GM12878 (cell line): Measurements from ENCODE around the gene NOX1. TPM values are rescaled to one million over a fixed set of nuclear protein-coding genes. Genes with fewer than 3 reads are reported as not detected.
A peak's percentile ranks its signal among the peaks of the same experiment; 100 is the strongest.

Experiments
- ATAC-seq: fragments of 200-7000 bp; cut with Tn5 transposase; 3 replicates; pipeline ENCODE4 v1.9.1; 2020; ENCODE audit warnings: mild to moderate bottlenecking, moderate library complexity
- BruUV-seq: library from RNA; stranded (reverse); fragments of 400-500 nt; replicated peaks from 2 replicates; lab custom pipeline; 2021; lab: Mats Ljungman, UMichigan
- CTCF ChIA-PET: fragments of 300-600 bp; sonication (Branson Sonifier 250); formaldehyde crosslinking; extraction: SDS; loops from one replicate; lab custom pipeline; 2021; ENCODE audit warnings: inconsistent platforms; lab: Yijun Ruan, JAX
- POLR2A ChIA-PET: fragments of 350-600 bp; formaldehyde crosslinking; extraction: SDS; loops from one replicate; lab custom pipeline; 2021; ENCODE audit warnings: inconsistent platforms; lab: Charles Lee
- RAD21 ChIA-PET: fragments of 300-600 bp; sonication (Branson Sonifier 250); formaldehyde crosslinking; loops from one replicate; lab custom pipeline; 2023; ENCODE audit warnings: antibody characterized with exemption; ENCODE audit not compliant: unreplicated experiment; lab: Charles Lee
- SMC1A ChIA-PET: fragments of 300-600 bp; sonication (Branson Sonifier 250); formaldehyde crosslinking; loops from one replicate; lab custom pipeline; 2023; ENCODE audit not compliant: unreplicated experiment, uncharacterized antibody; lab: Charles Lee
- DNase-seq: peaks from one replicate; pipeline ENCODE4 v3.0.0-alpha.2; 2011; ENCODE audit warnings: low read depth, low spot score
- FAIRE-seq: peaks from 3 replicates; lab custom pipeline; 2011; peaks lifted over from hg19 to GRCh38; lab: Jason Lieb, UNC
- H2AFZ ChIP-seq: 2 replicates; pipeline ENCODE4 v1.6.0; 2011; ENCODE audit warnings: low read depth, low read length, control low read depth; ENCODE audit not compliant: control insufficient read depth
- H3K27ac ChIP-seq: 2 replicates; pipeline ENCODE4 v1.5.1; 2011; ENCODE audit warnings: control low read depth; ENCODE audit not compliant: control insufficient read depth, insufficient read depth
- H3K27me3 ChIP-seq, 2 experiments: replicated peaks in 1 of 2; 2 replicates each; pipeline versions ENCODE4 v1.6.0 to v1.6.1; 2011; ENCODE audit warnings: low read length in 1 of 2; ENCODE audit not compliant: control insufficient read depth in 2 of 2, insufficient read depth in 2 of 2
- H3K36me3 ChIP-seq, 2 experiments: 2 replicates each; pipeline ENCODE4 v1.5.1; 2011; ENCODE audit warnings: low read length in 1 of 2; ENCODE audit not compliant: control insufficient read depth in 2 of 2, insufficient read depth in 2 of 2
- H3K4me1 ChIP-seq: 2 replicates; pipeline ENCODE4 v1.6.1; 2011; ENCODE audit warnings: mild to moderate bottlenecking, low read length, moderate library complexity, mixed read lengths; ENCODE audit not compliant: control insufficient read depth, insufficient read depth
- H3K4me2 ChIP-seq: 2 replicates; pipeline ENCODE4 v1.6.0; 2011; ENCODE audit warnings: control low read depth; ENCODE audit not compliant: control insufficient read depth, insufficient read depth
- H3K4me3 ChIP-seq: fragments of 200-600 bp; sonication (generic); 2 replicates; pipeline ENCODE4 v1.5.1; 2016
- H3K79me2 ChIP-seq: 2 replicates; pipeline ENCODE4 v1.6.0; 2011; ENCODE audit warnings: low read length; ENCODE audit not compliant: control insufficient read depth, insufficient read depth
- H3K9ac ChIP-seq: 2 replicates; pipeline ENCODE4 v1.8.0; 2011; ENCODE audit warnings: low read length, control low read depth, mixed read lengths; ENCODE audit not compliant: control insufficient read depth, insufficient read depth
- H3K9me3 ChIP-seq: replicated peaks from 3 replicates; pipeline ENCODE4 v1.5.1; 2011; ENCODE audit warnings: mild to moderate bottlenecking, low read length; ENCODE audit not compliant: control insufficient read depth, insufficient read depth
- H4K20me1 ChIP-seq: 2 replicates; pipeline ENCODE4 v1.6.0; 2011; ENCODE audit not compliant: control insufficient read depth, insufficient read depth
- CREM ChIP-seq: IDR thresholded peaks from 2 replicates; pipeline ENCODE4 v1.6.1; 2014; ENCODE audit warnings: antibody characterized with exemption, low read depth
- EP300 ChIP-seq, 2 experiments: fragments of 150-350 bp in 1 of 2; IDR thresholded peaks; 2 replicates each; pipeline ENCODE4 v1.6.1; 2011 to 2012; ENCODE audit warnings: low read depth in 2 of 2, low read length in 2 of 2, borderline replicate concordance in 1 of 2, improper control_type of control experiment in 1 of 2, inconsistent platforms in 1 of 2; ENCODE audit not compliant: control insufficient read depth in 1 of 2
- ETV6 ChIP-seq, 2 experiments: fragments of 450-650 bp in 1 of 2; IDR thresholded peaks in 1 of 2; conservative IDR thresholded peaks in 1 of 2; 2 replicates each; pipeline ENCODE4 v1.6.1; 2014; ENCODE audit warnings: antibody characterized with exemption in 1 of 2, borderline replicate concordance in 1 of 2, low read depth in 1 of 2, mild to moderate bottlenecking in 1 of 2, moderate library complexity in 1 of 2
- RELA ChIP-seq: fragments of 450-650 bp; IDR thresholded peaks from 2 replicates; pipeline ENCODE4 v1.8.0; 2014; ENCODE audit warnings: borderline replicate concordance; ENCODE audit not compliant: partially characterized antibody
- WGBS: methylation state at CpG from one replicate; pipeline ENCODE4 v1.1.6; 2016; ENCODE audit warnings: low lambda C conversion rate; ENCODE audit not compliant: insufficient replicate concordance, insufficient coverage; ENCODE audit errors: missing lambda C conversion rate; 5-methylcytosine and 5-hydroxymethylcytosine counted together
- in situ Hi-C: fragments of 300-500 bp; cut with MboI; formaldehyde crosslinking; loops from 9 replicates; pipeline ENCODE4 v1.14.3; 2018; ENCODE audit warnings: mixed read lengths
- intact Hi-C: fragments of 100-400 bp; cut with micrococcal nuclease; formaldehyde crosslinking; loops from one replicate; pipeline ENCODE4 v1.14.2; 2022; ENCODE audit not compliant: unreplicated experiment
- polyA plus RNA-seq, 11 experiments: library from polyadenylated mRNA; depleted of rRNA in 4 of 11; unstranded in 6 of 11; stranded (reverse) in 5 of 11; fragments of >200 nt; fragmentation: Nextera tagmentation in 4 of 11; fragmentation: Illumina TruSeq in 1 of 11; extraction: Ambion mirVana in 4 of 11; extraction: Trizol in 1 of 11; gene quantifications; 1 replicate in 1 of 11; 2 replicates in 10 of 11; pipeline versions ENCODE4 v1.2.1 to v1.2.3, GENCODE V29; 2011 to 2016; ENCODE audit warnings: inconsistent platforms in 2 of 11, missing spikeins in 2 of 11, low read depth in 1 of 11
- total RNA-seq, 4 experiments: library from RNA; depleted of rRNA in 3 of 4; stranded (reverse); fragments of >200 nt in 3 of 4; fragmentation: Illumina TruSeq in 1 of 4; extraction: Trizol in 1 of 4; gene quantifications; 2 replicates each; pipeline versions ENCODE4 v1.2.1 to v1.2.3, GENCODE V29; 2013 to 2021
- TF ChIP-seq, protein P1 (sequence below): IDR thresholded peaks from 2 replicates; pipeline ENCODE4 v1.6.1; 2011; ENCODE audit warnings: mild to moderate bottlenecking, low read depth, low read length, moderate library complexity; ENCODE audit not compliant: insufficient replicate concordance
- TF ChIP-seq, protein P2 (sequence below): fragments of 450-650 bp; IDR thresholded peaks from 2 replicates; pipeline ENCODE4 v1.6.1; 2017; ENCODE audit warnings: mild to moderate bottlenecking, moderate library complexity
- TF ChIP-seq, protein P3 (sequence below): IDR thresholded peaks from 2 replicates; pipeline ENCODE4 v1.6.1; 2012; ENCODE audit warnings: improper control_type of control experiment, low read depth, low read length; ENCODE audit not compliant: insufficient replicate concordance

NOX1 gene
- total and polyA plus RNA-seq, 10 of the 15 experiments (the other 5 are each of a cell fraction or from before 2014, with no cell fraction given) = 0.03 to 0.09 (median 0.08) TPM; not detected in 6

DNA sequence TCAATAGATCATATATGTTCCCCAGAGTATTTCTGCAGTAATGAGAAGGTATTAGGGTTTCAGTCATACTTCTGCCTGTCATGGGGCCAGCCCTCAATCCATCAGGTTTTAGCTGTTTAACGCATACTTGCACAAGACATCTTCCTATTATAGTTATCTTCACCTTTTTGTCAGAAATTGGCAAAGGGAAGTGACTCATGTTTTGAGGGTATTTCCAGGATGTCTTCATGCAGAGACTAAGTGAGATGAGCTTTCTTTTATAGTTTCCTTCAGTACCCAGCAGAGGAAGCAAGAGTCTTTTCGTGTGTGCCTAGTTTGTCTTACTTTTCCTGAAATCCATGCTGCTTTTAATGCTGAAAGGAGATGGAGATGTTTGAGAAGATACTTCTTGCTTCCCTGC lies 44.4 kb downstream of the NOX1 start (continued):
- peak in 1 of 2 experiments; percentile 11; a peak in 1 of 4 replicates for TF ChIP-seq EP300 (IDR thresholded peaks at IDR 0.05; ENCODE audit: borderline replicate concordance in 1 of 2, control insufficient read depth in 1 of 2, low read depth in 2 of 2, low read length in 2 of 2)
- peak in 1 of 2 experiments; percentile 75; a peak in 2 of 4 replicates for TF ChIP-seq ETV6 (conservative IDR thresholded peaks at IDR 0.05 in 1 of 2, IDR thresholded peaks at IDR 0.05 in 1 of 2; ENCODE audit: borderline replicate concordance in 1 of 2, low read depth in 1 of 2)
- TF ChIP-seq, protein P1, sequence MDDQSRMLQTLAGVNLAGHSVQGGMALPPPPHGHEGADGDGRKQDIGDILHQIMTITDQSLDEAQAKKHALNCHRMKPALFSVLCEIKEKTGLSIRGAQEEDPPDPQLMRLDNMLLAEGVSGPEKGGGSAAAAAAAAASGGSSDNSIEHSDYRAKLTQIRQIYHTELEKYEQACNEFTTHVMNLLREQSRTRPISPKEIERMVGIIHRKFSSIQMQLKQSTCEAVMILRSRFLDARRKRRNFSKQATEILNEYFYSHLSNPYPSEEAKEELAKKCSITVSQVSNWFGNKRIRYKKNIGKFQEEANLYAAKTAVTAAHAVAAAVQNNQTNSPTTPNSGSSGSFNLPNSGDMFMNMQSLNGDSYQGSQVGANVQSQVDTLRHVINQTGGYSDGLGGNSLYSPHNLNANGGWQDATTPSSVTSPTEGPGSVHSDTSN = peak; percentile 20
- TF ChIP-seq CREM = peak; percentile 23; the same call in 1 of the 2 replicates

GRCh38 chrX:100819837-100820666 lies 54.1 kb downstream of the NOX1 start, which contains the start of gene CSTF2:
CSTF2 (plus strand) TSS chrX:100820391; CDS start chrX:100820417, 26 bp downstream.
- peak within 1 kb of the TSS; percentile 93 for H2AFZ ChIP-seq
- FAIRE-seq (no peak), ATAC-seq (peak; percentile 100), DNase-seq (peak; percentile 50)
- H3K9ac ChIP-seq = peak within 1 kb of the TSS; percentile 70
- 33% methylated on average over 49 of the region's 49 CpGs for WGBS
- peak within 1 kb of the TSS; percentile 80 for H3K4me2 ChIP-seq
- H3K79me2 ChIP-seq = peaks cover 10% of the 10 kb centered on the region
- ChIA-PET RAD21 (no interaction called here), SMC1A (interaction anchor here (1.3 to 2.3 kb wide), 2 partner anchors 10 to 108 kb away, joined by 4 to 20 read pairs; partner anchors contain the start of gene XKRX), CTCF (interaction anchor here (0.6 kb wide), 1 partner anchor 9 kb away, joined by 3 read pairs; no protein-coding TSS in a partner anchor), POLR2A (interaction anchor here (0.9 kb wide), 1 partner anchor 17 kb away, joined by 3 read pairs; no protein-coding TSS in a partner anchor)
- H3K4me3 ChIP-seq = peak within 1 kb of the TSS; percentile 76
- BruUV-seq = no TSS peak
- peak within 1 kb of the TSS; percentile 39 for H3K27ac ChIP-seq
- intact Hi-C loops = loop anchor here (5.0 kb wide), 1 partner anchor 572 kb away; the partner anchor contains the start of gene RPL36A
- no peaks in the 10 kb centered on the region; a peak in 3 of 4 replicates for H3K36me3 ChIP-seq
- no peaks in the 10 kb centered on the region; the same call in 2 of the 3 replicates for H3K9me3 ChIP-seq
- in situ Hi-C loops = no loop called here
- H3K27me3 ChIP-seq = no peaks in the 10 kb centered on the region; a peak in 2 of 4 replicates
- no peaks in the 10 kb centered on the region for H4K20me1 ChIP-seq
- H3K4me1 ChIP-seq = no peaks in the 10 kb centered on the region
- TF ChIP-seq, protein P2, sequence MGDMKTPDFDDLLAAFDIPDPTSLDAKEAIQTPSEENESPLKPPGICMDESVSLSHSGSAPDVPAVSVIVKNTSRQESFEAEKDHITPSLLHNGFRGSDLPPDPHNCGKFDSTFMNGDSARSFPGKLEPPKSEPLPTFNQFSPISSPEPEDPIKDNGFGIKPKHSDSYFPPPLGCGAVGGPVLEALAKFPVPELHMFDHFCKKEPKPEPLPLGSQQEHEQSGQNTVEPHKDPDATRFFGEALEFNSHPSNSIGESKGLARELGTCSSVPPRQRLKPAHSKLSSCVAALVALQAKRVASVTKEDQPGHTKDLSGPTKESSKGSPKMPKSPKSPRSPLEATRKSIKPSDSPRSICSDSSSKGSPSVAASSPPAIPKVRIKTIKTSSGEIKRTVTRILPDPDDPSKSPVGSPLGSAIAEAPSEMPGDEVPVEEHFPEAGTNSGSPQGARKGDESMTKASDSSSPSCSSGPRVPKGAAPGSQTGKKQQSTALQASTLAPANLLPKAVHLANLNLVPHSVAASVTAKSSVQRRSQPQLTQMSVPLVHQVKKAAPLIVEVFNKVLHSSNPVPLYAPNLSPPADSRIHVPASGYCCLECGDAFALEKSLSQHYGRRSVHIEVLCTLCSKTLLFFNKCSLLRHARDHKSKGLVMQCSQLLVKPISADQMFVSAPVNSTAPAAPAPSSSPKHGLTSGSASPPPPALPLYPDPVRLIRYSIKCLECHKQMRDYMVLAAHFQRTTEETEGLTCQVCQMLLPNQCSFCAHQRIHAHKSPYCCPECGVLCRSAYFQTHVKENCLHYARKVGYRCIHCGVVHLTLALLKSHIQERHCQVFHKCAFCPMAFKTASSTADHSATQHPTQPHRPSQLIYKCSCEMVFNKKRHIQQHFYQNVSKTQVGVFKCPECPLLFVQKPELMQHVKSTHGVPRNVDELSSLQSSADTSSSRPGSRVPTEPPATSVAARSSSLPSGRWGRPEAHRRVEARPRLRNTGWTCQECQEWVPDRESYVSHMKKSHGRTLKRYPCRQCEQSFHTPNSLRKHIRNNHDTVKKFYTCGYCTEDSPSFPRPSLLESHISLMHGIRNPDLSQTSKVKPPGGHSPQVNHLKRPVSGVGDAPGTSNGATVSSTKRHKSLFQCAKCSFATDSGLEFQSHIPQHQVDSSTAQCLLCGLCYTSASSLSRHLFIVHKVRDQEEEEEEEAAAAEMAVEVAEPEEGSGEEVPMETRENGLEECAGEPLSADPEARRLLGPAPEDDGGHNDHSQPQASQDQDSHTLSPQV = no peak
- no peak for TF ChIP-seq RELA
- TF ChIP-seq, protein P3, sequence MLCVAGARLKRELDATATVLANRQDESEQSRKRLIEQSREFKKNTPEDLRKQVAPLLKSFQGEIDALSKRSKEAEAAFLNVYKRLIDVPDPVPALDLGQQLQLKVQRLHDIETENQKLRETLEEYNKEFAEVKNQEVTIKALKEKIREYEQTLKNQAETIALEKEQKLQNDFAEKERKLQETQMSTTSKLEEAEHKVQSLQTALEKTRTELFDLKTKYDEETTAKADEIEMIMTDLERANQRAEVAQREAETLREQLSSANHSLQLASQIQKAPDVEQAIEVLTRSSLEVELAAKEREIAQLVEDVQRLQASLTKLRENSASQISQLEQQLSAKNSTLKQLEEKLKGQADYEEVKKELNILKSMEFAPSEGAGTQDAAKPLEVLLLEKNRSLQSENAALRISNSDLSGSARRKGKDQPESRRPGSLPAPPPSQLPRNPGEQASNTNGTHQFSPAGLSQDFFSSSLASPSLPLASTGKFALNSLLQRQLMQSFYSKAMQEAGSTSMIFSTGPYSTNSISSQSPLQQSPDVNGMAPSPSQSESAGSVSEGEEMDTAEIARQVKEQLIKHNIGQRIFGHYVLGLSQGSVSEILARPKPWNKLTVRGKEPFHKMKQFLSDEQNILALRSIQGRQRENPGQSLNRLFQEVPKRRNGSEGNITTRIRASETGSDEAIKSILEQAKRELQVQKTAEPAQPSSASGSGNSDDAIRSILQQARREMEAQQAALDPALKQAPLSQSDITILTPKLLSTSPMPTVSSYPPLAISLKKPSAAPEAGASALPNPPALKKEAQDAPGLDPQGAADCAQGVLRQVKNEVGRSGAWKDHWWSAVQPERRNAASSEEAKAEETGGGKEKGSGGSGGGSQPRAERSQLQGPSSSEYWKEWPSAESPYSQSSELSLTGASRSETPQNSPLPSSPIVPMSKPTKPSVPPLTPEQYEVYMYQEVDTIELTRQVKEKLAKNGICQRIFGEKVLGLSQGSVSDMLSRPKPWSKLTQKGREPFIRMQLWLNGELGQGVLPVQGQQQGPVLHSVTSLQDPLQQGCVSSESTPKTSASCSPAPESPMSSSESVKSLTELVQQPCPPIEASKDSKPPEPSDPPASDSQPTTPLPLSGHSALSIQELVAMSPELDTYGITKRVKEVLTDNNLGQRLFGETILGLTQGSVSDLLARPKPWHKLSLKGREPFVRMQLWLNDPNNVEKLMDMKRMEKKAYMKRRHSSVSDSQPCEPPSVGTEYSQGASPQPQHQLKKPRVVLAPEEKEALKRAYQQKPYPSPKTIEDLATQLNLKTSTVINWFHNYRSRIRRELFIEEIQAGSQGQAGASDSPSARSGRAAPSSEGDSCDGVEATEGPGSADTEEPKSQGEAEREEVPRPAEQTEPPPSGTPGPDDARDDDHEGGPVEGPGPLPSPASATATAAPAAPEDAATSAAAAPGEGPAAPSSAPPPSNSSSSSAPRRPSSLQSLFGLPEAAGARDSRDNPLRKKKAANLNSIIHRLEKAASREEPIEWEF = no peak
